Activated CD4-positive, CD25-positive, alpha-beta regulatory T cell treated with anti-CD3 and anti-CD28 coated beads, Interleukin-2, amount 50 U/mL, for 16 hours (primary cell): ENCODE data around the gene PDE1C.
"Not testable (repeated sequence)": the region's sequence is repeated elsewhere in the genome, so short reads cannot be mapped to it uniquely, and the experiment has no call there.

Experiments
- DNase-seq: peaks from one replicate; pipeline ENCODE4 v3.0.0-alpha.2; 2020; ENCODE audit warnings: low read depth, low spot score

Gene PDE1C

GRCh38 chr7:32070406-32071360, at the start of gene PDE1C:
Gene PDE1C, minus strand, starts transcription at chr7:32070407.
- DNase-seq, result no peak

DNA sequence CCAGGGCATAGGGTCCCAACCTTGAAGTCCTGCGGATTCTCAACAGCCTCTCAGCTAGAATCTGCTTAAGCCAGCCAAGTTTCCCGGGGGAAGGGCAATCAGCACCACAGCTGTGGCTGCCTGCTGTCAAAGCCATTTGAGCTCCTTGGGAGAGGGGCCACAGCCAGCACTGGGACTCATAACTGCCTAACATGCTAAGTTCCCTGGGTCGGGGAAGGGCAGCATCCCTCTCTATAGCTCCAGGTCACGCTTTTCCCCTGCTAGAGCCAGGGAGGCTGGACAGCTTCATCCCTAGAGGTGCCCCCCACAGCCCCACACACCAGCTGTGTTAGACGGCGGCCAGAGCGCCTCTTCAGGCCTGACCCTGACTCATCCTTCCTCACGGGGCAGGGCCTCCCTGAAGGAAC, 49.6 kb upstream of the PDE1C start:
- no peak for DNase-seq

DNA sequence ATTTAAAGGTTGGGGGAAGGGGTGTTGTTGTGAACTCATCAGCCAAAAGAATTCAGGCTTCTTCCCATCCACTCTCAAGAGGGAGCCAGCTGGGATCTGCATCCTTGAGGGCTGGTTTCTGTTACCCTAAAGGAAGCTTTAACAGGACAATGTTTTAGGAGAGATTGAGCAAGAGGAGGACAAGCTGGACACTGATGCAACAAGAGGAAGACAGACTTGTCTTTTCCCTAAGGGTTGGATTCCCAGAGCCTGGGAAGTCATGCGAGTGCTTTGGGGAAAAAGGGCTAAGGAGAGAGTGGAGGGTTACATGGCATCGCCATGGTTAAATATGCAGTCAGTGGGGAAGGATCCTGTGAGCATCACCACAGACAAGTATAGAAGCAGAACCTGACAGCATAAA, 47.6 kb upstream of the PDE1C start:
- DNase-seq, result no peak

- DNase-seq, result no peak
These were observed 46.2 kb upstream of the PDE1C start for GRCh38 chr7:32116436-32116835.

DNA sequence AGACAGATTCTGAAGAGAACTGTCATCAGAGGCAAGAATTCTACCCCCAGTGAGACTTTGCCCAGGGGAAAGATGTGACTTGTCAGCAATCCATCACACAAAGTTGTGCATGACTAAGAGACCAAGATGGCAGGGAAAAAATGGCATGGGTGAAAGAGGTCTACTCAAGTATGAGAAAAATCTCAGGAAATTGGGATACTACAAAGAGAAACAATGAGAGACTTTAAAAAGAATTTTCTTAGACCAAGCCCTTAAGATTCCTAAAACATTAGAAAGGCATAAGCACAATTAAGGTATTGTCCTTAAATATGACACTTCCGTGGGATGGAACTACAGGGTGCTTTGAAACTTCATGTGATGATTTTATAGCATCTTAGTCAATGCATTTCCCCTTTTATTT, 45.6 kb upstream of the PDE1C start:
- DNase-seq, result no peak

- no peak for DNase-seq
These were observed 38.4 kb upstream of the PDE1C start for GRCh38 chr7:32108651-32109050.

GRCh38 chr7:32104766-32105165, 34.6 kb upstream of the PDE1C start:
- DNase-seq, result no peak

- DNase-seq, result no peak
These were observed 33.2 kb upstream of the PDE1C start for GRCh38 chr7:32103361-32103760.

DNA sequence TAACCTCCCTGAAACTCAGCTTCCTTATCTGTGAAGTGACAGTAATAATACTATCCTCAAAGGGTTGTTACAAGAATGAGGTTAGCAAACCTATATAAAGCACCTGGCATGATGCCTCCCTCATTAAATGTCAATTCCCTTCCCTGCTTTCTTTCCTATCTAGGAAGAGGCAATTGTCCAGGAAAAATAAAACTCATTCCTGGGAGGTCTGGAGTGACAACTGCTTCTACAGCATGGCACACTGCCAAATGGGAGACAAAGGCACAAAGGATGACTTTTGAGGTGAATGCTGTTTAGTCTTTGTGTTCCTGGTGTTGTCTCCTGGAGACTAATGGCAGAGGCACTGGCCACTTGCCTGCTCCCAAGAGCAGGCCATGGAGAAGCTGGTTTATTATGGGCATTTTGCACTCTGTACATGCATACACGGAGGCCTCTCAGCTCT, 32.2 kb upstream of the PDE1C start:
- no peak for DNase-seq

GRCh38 chr7:32100407-32100907, 30.2 kb upstream of the PDE1C start:
- DNase-seq, result no peak

GRCh38 chr7:32094516-32094915, 24.3 kb upstream of the PDE1C start:
- DNase-seq, result no peak

- DNase-seq, result no peak
These were observed 23.5 kb upstream of the PDE1C start for GRCh38 chr7:32093415-32094408.

DNA sequence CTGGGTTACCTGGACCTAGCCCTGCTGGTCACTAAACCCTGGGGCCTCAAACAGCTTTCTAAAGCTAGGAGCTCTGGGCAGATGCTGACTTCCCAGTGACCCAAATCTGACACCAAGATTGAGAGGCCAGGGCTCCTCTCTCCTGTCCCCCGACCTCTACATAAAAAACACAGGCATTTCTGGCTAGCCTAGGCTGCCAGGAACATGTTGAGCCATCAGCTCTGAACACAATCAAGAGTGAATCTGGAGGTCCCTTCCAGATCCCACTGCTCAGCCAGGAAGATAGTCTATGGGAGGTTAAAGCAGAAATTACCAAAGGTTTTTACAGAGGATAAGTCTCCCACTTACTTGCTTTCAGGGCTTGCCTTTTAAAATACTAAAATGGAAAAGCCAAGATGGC, 22.1 kb upstream of the PDE1C start:
- no peak for DNase-seq

- DNase-seq, result no peak
These were observed 21.5 kb upstream of the PDE1C start for GRCh38 chr7:32091608-32092210.

- DNase-seq, result no peak
These were observed 19.5 kb upstream of the PDE1C start for GRCh38 chr7:32089678-32090077.

GRCh38 chr7:32089256-32089655, 19.0 kb upstream of the PDE1C start:
- no peak for DNase-seq

- DNase-seq, result no peak
These were observed 18.3 kb upstream of the PDE1C start for GRCh38 chr7:32088451-32088881.

DNA sequence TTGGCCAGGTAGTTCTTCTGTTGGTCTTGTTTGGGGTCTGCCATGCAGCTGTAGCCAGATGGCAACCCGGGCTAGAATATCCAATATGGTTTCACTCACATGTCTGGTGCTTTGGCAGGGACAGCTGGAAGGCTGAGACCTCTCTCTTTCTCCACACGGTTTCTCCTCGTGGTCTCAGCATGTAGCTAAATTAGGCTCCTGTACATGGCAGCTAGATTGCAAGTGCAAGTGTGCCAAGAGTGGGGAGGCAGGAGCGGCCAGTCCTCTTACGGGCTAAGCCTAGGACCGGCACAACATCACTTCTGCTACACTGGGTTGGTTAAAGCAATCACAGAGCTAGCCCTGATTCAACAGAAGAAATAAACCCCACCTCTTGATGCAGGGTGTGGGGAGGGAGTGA, 9.3 kb upstream of the PDE1C start:
- no peak for DNase-seq

DNA sequence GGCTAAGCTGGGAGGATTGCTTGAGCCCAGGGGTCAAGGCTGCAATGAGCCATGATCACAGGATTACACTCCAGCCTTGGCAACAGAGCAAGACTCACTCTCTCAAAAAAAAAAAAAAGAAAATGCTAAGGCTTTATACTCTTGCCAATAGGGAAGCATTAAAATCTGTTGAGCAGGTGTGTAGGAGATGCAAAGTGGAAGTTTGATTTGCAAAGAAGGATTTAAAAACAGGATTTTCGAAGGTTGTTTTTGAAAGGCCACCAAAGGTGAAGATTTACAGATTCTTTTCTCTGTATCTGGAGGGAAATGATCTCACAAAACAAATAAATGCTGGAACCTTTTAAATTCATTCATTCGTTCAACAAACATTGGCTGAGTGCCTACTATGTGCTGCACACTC, 8.6 kb upstream of the PDE1C start:
- no peak for DNase-seq

GRCh38 chr7:32077806-32078205, 7.6 kb upstream of the PDE1C start:
- no peak for DNase-seq

DNA sequence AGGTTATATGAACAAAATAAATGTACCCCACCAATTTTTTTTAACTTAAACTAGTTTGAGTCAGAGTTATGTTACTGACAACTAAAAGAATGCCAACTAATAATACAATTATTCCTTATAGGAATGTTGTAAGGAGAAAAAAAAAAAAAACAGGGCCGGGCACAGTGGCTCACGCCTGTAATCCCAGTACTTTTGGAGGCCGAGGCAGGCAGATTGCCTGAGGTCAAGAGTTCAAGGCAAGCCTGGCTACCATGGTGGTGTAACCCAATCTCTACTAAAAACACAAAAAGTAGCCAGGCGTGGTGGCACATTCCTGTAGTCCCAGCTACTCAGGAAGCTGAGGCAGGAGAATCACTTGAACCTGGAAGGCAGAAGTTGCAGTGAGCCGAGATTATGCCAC, 6.6 kb upstream of the PDE1C start:
- not testable (repeated sequence) for DNase-seq

DNA sequence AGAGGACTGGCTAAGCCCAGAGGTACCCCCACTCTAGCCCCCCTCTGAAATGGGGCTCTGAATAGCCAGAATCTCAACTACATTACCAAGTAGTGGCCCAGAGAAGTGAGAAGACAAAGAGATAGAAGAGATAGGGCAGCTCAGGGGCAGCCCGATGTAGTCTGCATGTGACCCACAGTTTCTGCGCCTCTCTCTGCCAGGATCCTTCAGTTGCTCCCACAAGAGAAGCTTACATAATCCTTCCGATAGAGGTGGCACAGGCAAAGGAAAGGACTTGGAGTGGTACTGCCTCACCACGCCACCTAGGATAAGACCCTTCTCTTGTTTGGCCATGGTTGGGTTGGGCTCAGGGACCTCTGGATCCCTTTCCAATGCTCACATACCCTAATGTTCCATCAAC, 5.4 kb upstream of the PDE1C start:
- no peak for DNase-seq
